SK-N-SH (cell line): ENCODE data around the gene BCL11B. TPM values are rescaled to one million over a fixed set of nuclear protein-coding genes. Genes with fewer than 3 reads are reported as not detected.

Source experiments
- CTCF ChIA-PET: fragments of 300-600, 350-600 bp; formaldehyde crosslinking; extraction: SDS; loops from one replicate; lab custom pipeline; 2021; lab: Yijun Ruan, JAX
- POLR2A ChIA-PET: fragments of 350-600 bp; sonication (Branson Sonifier 250); formaldehyde crosslinking; extraction: SDS; loops from one replicate; lab custom pipeline; 2020; ENCODE audit warnings: antibody characterized with exemption, inconsistent platforms; lab: Yijun Ruan, JAX
- DNase-seq: peaks from one replicate; pipeline ENCODE4 v3.0.0; 2012
- H2AFZ ChIP-seq: fragments of 200-600 bp; sonication (generic); 2 replicates; pipeline ENCODE4 v1.8.1; 2016; ENCODE audit warnings: antibody characterized with exemption, mild to moderate bottlenecking, low read depth
- H3F3A ChIP-seq: fragments of 200-600 bp; sonication (generic); replicated peaks from 2 replicates; pipeline ENCODE3; 2016; ENCODE audit warnings: antibody characterized with exemption, mild to moderate bottlenecking; ENCODE audit not compliant: insufficient read depth
- H3K27ac ChIP-seq, 2 experiments: fragments of 200-500 bp in 1 of 2; fragments of 200-600 bp in 1 of 2; sonication (Bioruptor generic) in 1 of 2; sonication (generic), shearing (Covaris generic) in 1 of 2; 2 replicates each; pipeline versions ENCODE4 v1.5.1 to v1.6.1; 2014 to 2016; ENCODE audit warnings: low read depth in 2 of 2, inconsistent platforms in 1 of 2, low read length in 1 of 2, mild to moderate bottlenecking in 1 of 2, mixed read lengths in 1 of 2
- H3K27me3 ChIP-seq: fragments of 200-600 bp; sonication (generic), shearing (Covaris generic); 2 replicates; pipeline ENCODE4 v1.6.1; 2016; ENCODE audit warnings: mixed run types; ENCODE audit not compliant: insufficient read depth
- H3K36me3 ChIP-seq, 2 experiments: fragments of 200-500 bp in 1 of 2; fragments of 200-600 bp in 1 of 2; sonication (Bioruptor generic) in 1 of 2; sonication (generic) in 1 of 2; replicated peaks in 1 of 2; 2 replicates each; pipeline versions ENCODE3 to v1.5.1; 2014 to 2016; ENCODE audit warnings: low read length in 1 of 2, mild to moderate bottlenecking in 1 of 2; ENCODE audit not compliant: insufficient read depth in 2 of 2, control insufficient read depth in 1 of 2
- H3K4me1 ChIP-seq, 2 experiments: fragments of 200-500 bp in 1 of 2; fragments of 200-600 bp in 1 of 2; sonication (Bioruptor generic) in 1 of 2; sonication (generic), shearing (Covaris generic) in 1 of 2; 2 replicates each; pipeline versions ENCODE4 v1.5.1 to v1.6.1; 2014 to 2016; ENCODE audit warnings: low read depth in 1 of 2, low read length in 1 of 2, mixed run types in 1 of 2; ENCODE audit not compliant: insufficient read depth in 2 of 2, control insufficient read depth in 1 of 2
- H3K4me2 ChIP-seq: fragments of 200-600 bp; sonication (generic), shearing (Covaris generic); 2 replicates; pipeline ENCODE4 v1.6.1; 2017; ENCODE audit warnings: mixed run types
- H3K4me3 ChIP-seq, 2 experiments: fragments of 200-500 bp in 1 of 2; fragments of 200-600 bp in 1 of 2; sonication (Bioruptor generic) in 1 of 2; sonication (generic), shearing (Covaris generic) in 1 of 2; 2 replicates each; pipeline versions ENCODE4 v1.5.1 to v1.8.1; 2014 to 2016; ENCODE audit warnings: low read depth in 2 of 2, inconsistent platforms in 1 of 2, low read length in 1 of 2, mild to moderate bottlenecking in 1 of 2, mixed read lengths in 1 of 2, moderate library complexity in 1 of 2
- H3K79me2 ChIP-seq: fragments of 200-600 bp; sonication (generic); 2 replicates; pipeline ENCODE4 v1.8.1; 2017; ENCODE audit warnings: mild to moderate bottlenecking; ENCODE audit not compliant: insufficient read depth
- H3K9ac ChIP-seq: fragments of 200-600 bp; sonication (generic); 2 replicates; pipeline ENCODE4 v1.6.1; 2017; ENCODE audit warnings: mixed run types
- H3K9me2 ChIP-seq: fragments of 200-600 bp; sonication (generic); 2 replicates; pipeline ENCODE4 v1.6.1; 2017; ENCODE audit warnings: mixed run types
- H3K9me3 ChIP-seq: fragments of 200-600 bp; sonication (generic); 2 replicates; pipeline ENCODE4 v1.6.1; 2017; ENCODE audit warnings: mixed run types, mild to moderate bottlenecking, moderate library complexity
- H4K20me1 ChIP-seq: fragments of 200-600 bp; sonication (generic); 2 replicates; pipeline ENCODE4 v1.6.1; 2017; ENCODE audit warnings: mild to moderate bottlenecking, mixed run types; ENCODE audit not compliant: insufficient read depth
- EP300 ChIP-seq, 2 experiments: IDR thresholded peaks; 2 replicates each; pipeline versions ENCODE4 v1.4.0 to v1.6.1; 2012; ENCODE audit warnings: borderline replicate concordance in 1 of 2, low read depth in 1 of 2, low read length in 1 of 2
- EZH2phosphoT487 ChIP-seq: fragments of 200-600 bp; sonication (generic); IDR thresholded peaks from 2 replicates; pipeline ENCODE4 v1.6.1; 2017; ENCODE audit warnings: low read depth, mixed run types, mild to moderate bottlenecking, antibody characterized with exemption, moderate library complexity, borderline replicate concordance
- FOSL2 ChIP-seq: IDR thresholded peaks from 2 replicates; pipeline ENCODE4 v1.4.0; 2012; ENCODE audit warnings: low read depth, mild to moderate bottlenecking, moderate library complexity, borderline replicate concordance
- FOXM1 ChIP-seq: IDR thresholded peaks from 2 replicates; pipeline ENCODE4 v1.4.0; 2012; ENCODE audit warnings: low read depth, mild to moderate bottlenecking
- GABPA ChIP-seq: IDR thresholded peaks from 2 replicates; pipeline ENCODE4 v1.4.0; 2012; ENCODE audit warnings: low read depth, mild to moderate bottlenecking
- JUND ChIP-seq: IDR thresholded peaks from 2 replicates; pipeline ENCODE4 v1.4.0; 2012
- NRF1 ChIP-seq: IDR thresholded peaks from 2 replicates; pipeline ENCODE4 v1.6.1; 2012; ENCODE audit warnings: low read depth, mild to moderate bottlenecking, low read length
- POLR2AphosphoS5 ChIP-seq: IDR thresholded peaks from 2 replicates; pipeline ENCODE4 v1.6.1; 2012; ENCODE audit warnings: low read depth, low read length
- RCOR1 ChIP-seq: fragments of 150-350 bp; IDR thresholded peaks from 2 replicates; pipeline ENCODE4 v1.6.1; 2017; ENCODE audit warnings: antibody characterized with exemption, low read length
- RXRA ChIP-seq: IDR thresholded peaks from 2 replicates; pipeline ENCODE4 v1.4.0; 2012; ENCODE audit warnings: low read depth, mild to moderate bottlenecking, borderline replicate concordance
- WGBS: methylation state at CpG from one replicate; pipeline ENCODE4 v1.1.6; 2017; ENCODE audit warnings: low lambda C conversion rate; 5-methylcytosine and 5-hydroxymethylcytosine counted together
- polyA plus RNA-seq, 3 experiments: library from polyadenylated mRNA; depleted of rRNA; stranded (reverse); fragments of >200 nt; gene quantifications; 2 replicates each; pipeline ENCODE4 v1.2.3, GENCODE V29; 2012
- TF ChIP-seq, protein P1 (sequence below): IDR thresholded peaks from 2 replicates; pipeline ENCODE4 v1.4.0; 2012; ENCODE audit warnings: low read depth, borderline replicate concordance
- TF ChIP-seq, protein P2 (sequence below): fragments of 150-350 bp; IDR thresholded peaks from 2 replicates; pipeline ENCODE4 v1.6.1; 2016; ENCODE audit warnings: mild to moderate bottlenecking, low read depth, low read length
- TF ChIP-seq, protein P3 (sequence below): fragments of 200-600 bp; sonication (generic); IDR thresholded peaks from 2 replicates; pipeline ENCODE4 v1.6.1; 2017; ENCODE audit warnings: antibody characterized with exemption, mild to moderate bottlenecking, moderate library complexity

The BCL11B gene
- polyA plus RNA-seq, 1 of the 3 experiments (the other 2 are of a cell fraction): not detected

DNA sequence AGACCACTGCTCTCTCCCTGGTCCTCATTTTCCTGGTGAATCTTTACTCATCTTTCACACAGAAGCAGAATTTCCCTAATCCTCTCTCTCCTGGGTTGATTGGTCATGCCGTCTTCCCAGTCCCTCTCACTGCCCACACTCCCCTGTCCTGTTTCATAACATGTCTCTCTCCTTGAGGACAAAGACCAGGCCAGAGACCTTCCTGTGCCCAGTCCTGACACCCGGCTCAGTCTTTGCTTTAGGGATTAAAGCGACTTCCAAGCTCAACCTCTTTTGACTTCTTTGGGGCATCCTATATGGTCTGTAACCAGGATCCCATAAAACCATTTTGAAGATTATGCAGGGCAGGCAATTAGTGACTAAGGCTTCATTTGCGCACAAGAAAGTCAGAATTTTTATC is 105.5 kb downstream of the BCL11B start:
- Histone ChIP-seq H3K79me2 (no peaks in the 10 kb centered on the region), H3K9ac (no peak overlapping the region), H3K27me3 (no peaks in the 10 kb centered on the region; the same call in 1 of the 2 replicates), H3K9me3 (no peaks in the 10 kb centered on the region), H2AFZ (no peak overlapping the region), H3K4me1 (no peaks in the 10 kb centered on the region)
- TF ChIP-seq POLR2AphosphoS5 (no peak), RXRA (no peak), FOXM1 (no peak), EZH2phosphoT487 (no peak), JUND (no peak), EP300 (IDR thresholded peaks at IDR 0.05; ENCODE audit: borderline replicate concordance in 1 of 2, low read depth in 1 of 2, low read length in 1 of 2) (no peak), NRF1 (no peak), GABPA (no peak)
- TF ChIP-seq, protein P1, sequence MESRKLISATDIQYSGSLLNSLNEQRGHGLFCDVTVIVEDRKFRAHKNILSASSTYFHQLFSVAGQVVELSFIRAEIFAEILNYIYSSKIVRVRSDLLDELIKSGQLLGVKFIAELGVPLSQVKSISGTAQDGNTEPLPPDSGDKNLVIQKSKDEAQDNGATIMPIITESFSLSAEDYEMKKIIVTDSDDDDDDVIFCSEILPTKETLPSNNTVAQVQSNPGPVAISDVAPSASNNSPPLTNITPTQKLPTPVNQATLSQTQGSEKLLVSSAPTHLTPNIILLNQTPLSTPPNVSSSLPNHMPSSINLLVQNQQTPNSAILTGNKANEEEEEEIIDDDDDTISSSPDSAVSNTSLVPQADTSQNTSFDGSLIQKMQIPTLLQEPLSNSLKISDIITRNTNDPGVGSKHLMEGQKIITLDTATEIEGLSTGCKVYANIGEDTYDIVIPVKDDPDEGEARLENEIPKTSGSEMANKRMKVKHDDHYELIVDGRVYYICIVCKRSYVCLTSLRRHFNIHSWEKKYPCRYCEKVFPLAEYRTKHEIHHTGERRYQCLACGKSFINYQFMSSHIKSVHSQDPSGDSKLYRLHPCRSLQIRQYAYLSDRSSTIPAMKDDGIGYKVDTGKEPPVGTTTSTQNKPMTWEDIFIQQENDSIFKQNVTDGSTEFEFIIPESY: no peak
- TF ChIP-seq, protein P2, sequence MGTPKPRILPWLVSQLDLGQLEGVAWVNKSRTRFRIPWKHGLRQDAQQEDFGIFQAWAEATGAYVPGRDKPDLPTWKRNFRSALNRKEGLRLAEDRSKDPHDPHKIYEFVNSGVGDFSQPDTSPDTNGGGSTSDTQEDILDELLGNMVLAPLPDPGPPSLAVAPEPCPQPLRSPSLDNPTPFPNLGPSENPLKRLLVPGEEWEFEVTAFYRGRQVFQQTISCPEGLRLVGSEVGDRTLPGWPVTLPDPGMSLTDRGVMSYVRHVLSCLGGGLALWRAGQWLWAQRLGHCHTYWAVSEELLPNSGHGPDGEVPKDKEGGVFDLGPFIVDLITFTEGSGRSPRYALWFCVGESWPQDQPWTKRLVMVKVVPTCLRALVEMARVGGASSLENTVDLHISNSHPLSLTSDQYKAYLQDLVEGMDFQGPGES: no peak
- TF ChIP-seq, all 33 proteins: peak for 0
- POLR2A ChIA-PET: no interaction called here
- Histone ChIP-seq H3K27ac (no peak overlapping the region), H3F3A (no peaks in the 10 kb centered on the region), H3K9me2 (no peaks in the 10 kb centered on the region), H3K36me3 (no peaks in the 10 kb centered on the region), H3K4me3 (no peak overlapping the region), H4K20me1 (no peaks in the 10 kb centered on the region), H3K4me2 (no peak overlapping the region)
- no peak for DNase-seq
- CTCF ChIA-PET: no interaction called here
- 10% methylated on average over 4 of the region's 4 CpGs for WGBS

DNA sequence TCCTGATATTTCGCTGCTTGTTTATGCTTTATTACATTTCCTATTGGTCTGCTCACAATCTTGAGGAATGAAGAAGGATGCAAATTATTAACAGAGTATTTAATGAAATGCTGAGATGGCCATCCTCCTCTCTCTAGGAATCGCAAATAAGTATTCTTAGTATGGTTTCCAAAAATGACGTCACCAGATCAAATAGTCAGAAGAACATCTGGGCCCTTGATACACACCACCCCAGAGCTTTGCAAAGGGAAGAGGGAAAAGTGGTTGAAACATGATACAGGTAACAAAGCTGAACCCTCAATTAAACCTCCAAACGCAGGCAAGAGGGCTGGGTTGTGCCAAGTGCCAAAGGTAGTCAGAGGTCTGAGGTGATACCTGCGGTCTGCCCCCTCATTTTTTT is 107.3 kb downstream of the BCL11B start:
- Histone ChIP-seq H3K9me3 (no peaks in the 10 kb centered on the region), H3K79me2 (no peaks in the 10 kb centered on the region), H3K4me3 (no peak overlapping the region), H3K9ac (no peak overlapping the region), H2AFZ (no peak overlapping the region), H3K27ac (no peak overlapping the region), H3K4me2 (no peak overlapping the region), H3K9me2 (no peaks in the 10 kb centered on the region), H3K36me3 (no peaks in the 10 kb centered on the region), H3F3A (no peaks in the 10 kb centered on the region), H4K20me1 (no peaks in the 10 kb centered on the region), H3K4me1 (no peaks in the 10 kb centered on the region), H3K27me3 (no peaks in the 10 kb centered on the region; the same call in 1 of the 2 replicates)
- TF ChIP-seq JUND (no peak), POLR2AphosphoS5 (no peak), RCOR1 (no peak), FOSL2 (no peak)
- TF ChIP-seq, protein P3, sequence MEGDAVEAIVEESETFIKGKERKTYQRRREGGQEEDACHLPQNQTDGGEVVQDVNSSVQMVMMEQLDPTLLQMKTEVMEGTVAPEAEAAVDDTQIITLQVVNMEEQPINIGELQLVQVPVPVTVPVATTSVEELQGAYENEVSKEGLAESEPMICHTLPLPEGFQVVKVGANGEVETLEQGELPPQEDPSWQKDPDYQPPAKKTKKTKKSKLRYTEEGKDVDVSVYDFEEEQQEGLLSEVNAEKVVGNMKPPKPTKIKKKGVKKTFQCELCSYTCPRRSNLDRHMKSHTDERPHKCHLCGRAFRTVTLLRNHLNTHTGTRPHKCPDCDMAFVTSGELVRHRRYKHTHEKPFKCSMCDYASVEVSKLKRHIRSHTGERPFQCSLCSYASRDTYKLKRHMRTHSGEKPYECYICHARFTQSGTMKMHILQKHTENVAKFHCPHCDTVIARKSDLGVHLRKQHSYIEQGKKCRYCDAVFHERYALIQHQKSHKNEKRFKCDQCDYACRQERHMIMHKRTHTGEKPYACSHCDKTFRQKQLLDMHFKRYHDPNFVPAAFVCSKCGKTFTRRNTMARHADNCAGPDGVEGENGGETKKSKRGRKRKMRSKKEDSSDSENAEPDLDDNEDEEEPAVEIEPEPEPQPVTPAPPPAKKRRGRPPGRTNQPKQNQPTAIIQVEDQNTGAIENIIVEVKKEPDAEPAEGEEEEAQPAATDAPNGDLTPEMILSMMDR: no peak
- ChIA-PET CTCF (interaction anchor here (2.2 kb wide), 1 partner anchor 102 kb away, joined by 7 read pairs; no protein-coding TSS in a partner anchor), POLR2A (no interaction called here)
- DNase-seq: no peak
- WGBS: 2% methylated on average over 5 of the region's 5 CpGs
